ENCODE data around the gene MARCHF2.

DNA sequence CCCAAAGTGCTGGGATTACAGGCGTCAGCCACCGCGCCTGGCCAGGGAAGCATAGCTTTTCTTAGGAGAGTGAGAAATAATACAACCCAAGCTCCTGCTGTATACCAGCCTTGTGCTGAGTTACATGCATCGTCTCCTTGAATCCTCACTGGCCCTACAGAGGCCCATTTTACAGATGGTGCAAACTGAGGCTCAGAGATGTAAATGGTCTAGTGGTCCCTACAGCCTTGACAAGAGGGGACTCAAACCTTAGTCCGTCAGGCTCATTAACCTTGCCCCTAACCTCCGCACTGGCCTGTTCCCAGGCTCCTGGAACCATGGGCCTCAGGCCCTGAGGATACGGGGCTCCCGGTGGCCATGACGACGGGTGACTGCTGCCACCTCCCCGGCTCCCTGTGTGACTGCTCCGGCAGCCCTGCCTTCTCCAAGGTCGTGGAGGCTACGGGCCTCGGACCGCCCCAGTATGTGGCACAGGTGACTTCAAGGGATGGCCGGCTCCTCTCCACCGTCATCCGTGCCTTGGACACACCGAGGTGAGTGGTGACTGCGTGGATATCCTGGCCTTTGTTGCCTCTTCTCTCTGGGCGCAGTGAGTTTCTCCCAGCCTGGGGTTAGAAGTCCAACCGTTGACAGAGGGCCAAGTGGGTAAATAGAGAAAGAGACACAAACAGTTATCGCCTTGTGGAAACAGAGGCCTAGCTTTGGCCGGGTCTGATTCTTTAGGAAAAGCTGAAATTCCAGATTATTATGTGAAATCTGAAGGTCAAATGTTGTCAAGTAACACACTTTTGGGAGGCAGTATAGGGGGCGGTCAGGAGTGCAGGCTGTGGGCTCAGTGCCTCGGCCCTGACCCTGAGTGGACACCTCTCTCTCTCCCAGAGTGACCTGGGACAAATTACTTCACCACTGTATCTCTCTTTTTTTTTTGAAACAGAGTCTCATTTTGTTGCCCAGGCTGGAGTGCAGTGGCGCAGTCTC lies 8.7 kb downstream of the MARCHF2 start:
- TF ChIP-seq CTCF (IDR thresholded peaks at IDR 0.05): no peak
- no peak for TF ChIP-seq ZFX (IDR thresholded peaks at IDR 0.05; ENCODE audit: borderline replicate concordance)
